GM18907 (cell line): ENCODE measurements around the gene PREX1.

Experiments used
- ATAC-seq: cut with Tn5 transposase; IDR thresholded peaks from one replicate; pipeline ENCODE4 v1.9.1; 2021; ENCODE audit warnings: mild to moderate bottlenecking, moderate library complexity; ENCODE audit not compliant: unreplicated experiment

Gene PREX1

DNA sequence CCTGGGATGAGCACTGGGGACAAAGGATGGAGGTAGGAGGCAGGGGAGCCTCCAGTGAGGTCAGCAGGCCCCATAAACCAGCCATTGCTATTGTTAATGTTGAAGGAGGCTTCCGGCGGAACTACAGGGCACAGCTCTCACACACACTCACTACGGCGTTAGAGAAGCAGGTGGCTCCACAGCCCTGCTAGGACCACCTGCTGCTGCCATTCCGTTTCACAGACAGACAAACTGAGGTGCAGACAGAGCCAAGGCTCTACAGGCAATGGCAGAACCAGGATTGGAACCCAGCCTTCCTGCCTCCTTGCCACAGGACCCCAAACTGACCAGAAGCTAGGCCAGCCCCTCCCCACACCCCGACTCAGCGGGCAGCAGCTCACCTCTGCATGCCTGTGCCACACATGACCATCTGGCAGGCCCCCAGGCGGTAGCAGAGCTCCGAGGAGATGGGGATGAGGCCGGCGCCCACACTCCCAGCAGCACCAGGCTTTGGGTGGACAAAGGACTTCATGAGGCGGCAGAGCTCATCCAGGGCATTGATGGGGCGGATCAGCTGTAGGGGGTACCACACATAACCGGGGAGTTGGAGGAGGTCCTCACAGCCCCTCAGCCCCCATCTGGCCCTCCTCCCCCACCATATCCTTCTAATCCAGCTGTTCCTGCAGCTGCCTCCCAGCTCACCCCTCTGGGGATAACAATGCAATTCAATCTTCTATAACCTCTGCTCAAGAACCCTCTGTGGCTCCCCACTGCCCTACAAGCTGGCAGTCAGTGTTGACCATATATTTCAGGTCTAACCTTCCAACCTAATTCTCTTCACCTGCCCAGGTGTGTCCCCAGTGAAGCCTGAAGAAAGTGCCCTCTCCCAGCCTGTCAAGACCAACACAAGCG lies 198.5 kb downstream of the PREX1 start:
- ATAC-seq: no peak

DNA sequence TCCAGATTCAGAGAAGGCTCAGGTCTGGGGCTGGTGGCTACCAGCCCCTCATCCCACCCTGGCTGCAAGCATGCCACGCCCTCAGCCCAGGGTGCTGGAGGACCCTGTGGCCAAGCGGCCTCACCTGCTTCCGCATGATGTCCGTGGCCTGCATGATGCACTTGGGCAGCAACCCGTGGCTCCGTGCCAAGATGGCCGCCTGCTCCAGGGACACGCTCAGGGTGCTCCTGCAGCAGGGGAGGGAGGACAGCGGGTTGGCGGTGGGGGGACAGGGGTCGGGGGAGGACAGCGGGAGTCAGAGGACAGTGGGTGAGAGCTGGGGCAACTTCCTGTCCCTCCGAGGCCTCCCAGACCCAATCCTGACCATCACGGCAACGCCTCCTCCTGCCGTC lies 200.1 kb downstream of the PREX1 start:
- no peak for ATAC-seq

DNA sequence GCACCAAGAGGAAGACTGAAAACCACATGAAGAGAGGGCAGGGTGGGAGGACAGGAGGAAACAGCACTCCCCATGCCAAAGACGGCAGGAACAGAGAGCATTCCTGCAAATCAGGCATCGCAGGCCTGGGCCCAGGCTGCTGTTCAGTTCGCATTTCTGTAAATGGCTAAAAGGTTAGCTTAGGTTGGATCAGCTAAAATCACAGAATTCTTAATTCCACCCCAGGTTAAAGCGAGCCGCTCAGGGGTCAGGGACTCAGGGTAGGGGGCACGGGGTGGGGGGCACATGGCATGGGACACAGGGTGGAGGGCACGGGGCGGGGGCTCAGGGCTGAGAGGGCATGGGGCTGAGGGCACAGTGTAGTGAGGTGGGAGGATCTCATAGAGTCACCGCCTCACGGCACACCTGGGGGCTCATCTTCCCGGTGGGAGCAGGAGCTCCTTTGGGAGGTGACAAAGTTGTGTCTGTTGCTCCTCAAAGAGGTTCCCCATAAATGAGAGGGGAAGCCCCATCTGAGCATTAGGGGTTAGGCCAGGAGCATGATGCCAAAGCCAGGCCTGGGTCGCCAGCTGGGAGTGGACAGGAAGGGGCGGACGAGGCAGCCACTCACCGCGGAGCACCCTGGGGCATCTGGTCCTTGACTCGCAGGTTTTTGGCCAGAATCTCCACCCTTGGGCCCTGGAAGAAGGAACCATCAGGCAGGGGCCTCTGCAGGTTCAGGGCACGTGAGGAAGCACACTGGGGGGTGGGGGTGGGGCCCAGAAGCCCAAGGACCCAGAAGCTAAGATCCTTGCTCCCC lies 200.7 kb downstream of the PREX1 start:
- no peak for ATAC-seq

DNA sequence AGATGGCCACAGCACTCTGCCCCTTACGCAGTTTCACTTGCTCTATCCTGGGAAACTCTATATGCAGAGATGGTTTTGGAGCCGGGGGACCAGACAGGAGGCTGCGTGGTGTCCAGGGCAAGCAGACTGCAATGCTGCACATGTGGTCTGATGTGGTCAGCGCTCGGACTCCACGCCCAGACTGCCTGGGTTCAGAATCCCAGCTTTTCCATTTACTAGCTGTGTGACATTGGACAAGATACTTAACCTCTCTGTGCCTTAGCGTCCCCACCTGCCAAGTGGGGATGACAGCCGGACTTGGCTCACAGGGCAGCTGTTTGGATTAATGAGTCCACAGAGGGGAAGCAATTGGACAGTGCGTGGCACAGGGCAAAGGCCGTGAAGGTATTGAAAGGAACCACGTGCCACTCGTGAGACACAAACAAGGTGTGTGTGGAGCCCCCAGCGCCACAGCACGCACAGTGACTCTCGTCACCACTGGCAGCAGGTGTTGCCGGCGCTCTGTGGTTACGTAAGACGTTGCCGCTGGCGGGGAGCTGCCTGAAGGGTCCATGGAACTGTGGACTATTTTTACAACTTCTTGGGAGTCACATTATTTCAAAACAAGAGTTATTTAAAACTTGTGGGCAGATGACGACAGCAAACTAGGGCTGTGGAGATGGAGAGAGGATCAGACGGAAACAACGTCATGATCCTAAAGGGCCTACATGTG lies 201.4 kb downstream of the PREX1 start:
- no peak for ATAC-seq

DNA sequence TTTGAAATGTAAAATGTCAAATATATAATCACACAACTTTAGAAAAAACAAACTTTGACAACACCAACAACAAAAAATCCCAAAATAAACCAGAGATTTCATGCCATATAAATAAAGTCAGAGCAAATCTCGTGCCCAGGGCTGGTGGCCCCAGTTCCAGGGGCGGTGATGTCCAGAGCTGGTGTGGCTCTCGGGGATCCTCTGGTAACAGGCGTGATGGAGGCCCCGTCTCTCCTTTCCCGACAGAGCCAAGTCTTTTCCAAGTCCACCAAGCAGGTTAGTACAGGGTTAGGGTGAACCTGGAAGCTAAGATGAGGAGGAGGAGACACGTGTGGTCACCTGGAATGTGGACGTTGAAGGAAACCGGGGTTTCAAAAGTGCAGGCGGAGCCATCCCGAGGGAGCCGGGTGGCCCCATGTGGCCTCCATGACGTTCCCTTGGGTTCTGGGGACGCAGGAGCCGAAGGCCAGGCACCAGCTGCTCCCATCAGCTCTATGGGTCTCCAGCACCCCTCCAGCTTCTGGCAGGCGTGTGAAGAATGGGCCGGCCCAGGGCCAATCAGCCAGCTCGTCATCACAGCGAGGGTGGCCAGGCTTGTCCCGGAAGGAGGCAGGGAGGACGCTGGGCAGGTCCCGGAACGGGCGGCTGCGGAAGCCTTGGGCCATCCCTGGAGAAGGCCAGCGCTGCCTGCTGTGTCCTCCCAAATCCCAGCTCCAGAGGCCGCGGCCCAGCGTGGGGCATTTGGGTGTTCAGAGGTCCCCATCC lies 202.5 kb downstream of the PREX1 start:
- no peak for ATAC-seq

DNA sequence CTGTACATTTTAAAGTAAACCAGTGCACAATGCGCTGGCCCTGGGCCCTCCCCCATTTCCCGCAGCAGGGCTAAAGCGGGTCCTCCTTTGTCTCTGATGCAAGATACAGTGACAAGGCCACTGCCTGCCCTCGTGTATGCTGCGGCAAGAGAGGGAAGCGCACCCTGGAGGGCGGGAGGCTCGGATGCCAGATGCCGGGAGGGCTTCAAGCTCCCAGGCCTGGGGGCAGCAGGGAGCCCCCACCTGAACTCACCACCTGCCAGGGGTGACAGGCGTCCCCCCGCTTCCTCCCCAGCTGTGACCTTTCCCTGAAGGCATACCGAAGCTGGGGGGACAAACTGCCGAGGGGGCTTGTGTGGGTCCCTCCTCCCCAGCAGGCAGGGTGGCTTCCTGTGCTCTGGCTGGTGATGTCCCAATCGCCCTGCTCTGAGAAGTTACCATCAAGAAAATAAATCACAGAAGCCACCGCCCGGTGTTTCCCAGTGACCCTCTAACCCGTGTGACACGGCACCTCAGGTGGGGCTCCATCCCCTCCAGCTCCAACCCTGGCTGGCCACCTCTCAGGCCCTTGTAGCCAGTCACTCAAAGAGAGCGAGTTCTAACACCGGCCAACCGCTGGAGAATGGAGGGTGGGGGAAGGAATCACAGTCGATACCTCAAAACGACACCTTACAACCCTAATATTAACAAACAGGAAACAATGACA lies 203.3 kb downstream of the PREX1 start:
- no peak for ATAC-seq

DNA sequence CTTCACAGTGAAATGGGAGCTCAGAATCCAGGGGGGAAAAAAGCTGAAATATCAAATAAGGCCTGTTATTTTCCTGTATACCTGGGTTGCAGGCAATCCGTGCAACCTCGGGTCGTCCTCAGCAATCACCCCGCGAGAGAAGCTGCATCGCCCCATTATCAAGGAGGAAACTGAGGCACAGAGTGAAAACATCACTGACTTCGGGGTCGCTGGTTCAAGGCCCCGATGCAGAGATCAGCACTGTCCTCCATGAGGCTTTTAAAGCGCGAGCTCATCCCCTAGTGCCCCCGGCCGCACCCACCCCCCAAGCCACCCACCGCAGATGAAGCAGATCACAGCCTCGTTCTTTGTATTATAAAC lies 203.9 kb downstream of the PREX1 start:
- ATAC-seq: no peak

DNA sequence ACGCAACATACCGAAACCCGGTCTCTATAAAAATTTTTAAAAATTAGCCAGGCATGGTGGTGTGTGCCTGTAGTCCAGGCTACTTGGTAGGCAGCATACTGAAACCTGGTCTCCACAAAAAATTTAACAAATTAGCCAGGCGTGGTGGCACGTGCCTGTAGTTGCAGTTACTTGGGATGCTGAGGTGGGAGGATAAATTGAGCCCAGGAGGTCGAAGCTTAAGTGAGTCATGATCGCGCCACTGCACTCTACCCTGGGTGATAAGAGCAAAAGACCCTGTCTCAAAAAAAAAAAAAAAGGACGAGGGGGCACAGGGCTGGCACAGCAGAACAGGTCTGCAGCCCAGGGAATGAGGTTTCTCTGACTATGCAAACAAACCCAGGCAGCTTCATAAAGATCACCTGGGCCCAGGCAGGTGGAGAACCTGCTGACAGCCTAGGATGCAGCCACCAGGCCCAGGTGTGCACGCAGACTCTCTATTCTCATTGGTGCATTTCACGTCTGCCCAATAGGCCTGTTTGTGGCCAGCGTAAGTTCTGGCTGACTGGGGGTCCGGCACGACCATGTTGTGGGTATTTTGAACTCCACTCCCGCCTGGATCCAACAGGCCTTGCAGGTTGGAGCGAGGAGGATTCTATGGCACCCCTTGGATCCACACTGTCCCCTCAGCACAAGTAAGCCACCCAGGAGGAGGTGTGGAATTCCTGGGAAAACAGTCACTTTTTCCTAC lies 204.5 kb downstream of the PREX1 start:
- ATAC-seq: no peak

DNA sequence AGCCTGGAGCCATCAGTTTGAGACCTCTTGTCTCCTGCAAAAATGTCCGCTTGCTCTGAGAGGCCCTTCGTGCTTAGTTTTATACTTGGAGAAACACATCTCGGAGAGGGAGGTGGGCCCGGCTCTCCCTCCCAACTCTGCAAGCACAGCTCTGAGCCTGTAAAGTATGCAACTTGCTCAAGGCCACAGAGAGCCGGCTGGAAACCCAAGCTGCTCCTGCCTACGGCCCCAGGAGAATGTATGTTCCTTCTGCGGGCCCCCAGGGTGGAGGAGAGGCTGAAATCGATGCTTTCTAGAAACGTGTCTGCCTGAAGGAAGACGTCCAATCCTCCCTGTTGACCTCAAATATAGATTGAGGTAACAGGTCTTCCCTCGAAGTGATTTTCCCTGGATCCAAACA lies 205.4 kb downstream of the PREX1 start:
- no peak for ATAC-seq

DNA sequence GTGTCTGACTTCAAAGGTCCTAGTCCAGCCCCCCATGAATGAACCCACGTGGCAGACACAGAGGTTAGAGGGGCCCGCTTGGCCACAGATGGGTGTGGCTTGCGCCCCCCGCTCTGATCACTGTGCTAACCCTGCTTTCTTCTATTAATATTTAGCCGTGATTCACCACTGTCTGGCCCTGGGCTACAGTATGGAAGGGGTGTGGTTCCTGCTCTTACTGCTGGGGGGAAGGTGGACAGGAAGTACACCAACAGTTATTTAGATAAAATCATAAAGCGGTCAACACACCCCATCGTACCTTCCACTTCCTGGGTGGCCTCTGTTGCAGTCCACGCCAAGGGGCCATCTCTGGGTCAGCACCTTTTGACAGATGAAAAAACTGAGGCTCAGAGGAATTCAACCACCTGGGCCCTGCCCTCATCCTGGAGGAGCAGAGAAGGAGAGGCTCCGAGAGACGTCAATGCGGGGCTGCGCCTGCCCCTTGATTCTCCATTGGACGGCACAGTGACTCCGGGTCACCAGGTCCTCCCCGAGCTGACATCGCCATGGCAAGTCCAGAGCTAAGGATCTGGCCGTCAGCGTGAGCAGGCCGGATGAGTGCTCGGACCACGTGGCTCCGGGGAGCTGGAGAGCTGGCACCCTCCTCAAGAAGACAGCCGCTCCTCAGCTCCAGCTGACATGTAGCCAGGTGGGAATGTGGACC lies 206.3 kb downstream of the PREX1 start:
- peak; percentile 15 for ATAC-seq

DNA sequence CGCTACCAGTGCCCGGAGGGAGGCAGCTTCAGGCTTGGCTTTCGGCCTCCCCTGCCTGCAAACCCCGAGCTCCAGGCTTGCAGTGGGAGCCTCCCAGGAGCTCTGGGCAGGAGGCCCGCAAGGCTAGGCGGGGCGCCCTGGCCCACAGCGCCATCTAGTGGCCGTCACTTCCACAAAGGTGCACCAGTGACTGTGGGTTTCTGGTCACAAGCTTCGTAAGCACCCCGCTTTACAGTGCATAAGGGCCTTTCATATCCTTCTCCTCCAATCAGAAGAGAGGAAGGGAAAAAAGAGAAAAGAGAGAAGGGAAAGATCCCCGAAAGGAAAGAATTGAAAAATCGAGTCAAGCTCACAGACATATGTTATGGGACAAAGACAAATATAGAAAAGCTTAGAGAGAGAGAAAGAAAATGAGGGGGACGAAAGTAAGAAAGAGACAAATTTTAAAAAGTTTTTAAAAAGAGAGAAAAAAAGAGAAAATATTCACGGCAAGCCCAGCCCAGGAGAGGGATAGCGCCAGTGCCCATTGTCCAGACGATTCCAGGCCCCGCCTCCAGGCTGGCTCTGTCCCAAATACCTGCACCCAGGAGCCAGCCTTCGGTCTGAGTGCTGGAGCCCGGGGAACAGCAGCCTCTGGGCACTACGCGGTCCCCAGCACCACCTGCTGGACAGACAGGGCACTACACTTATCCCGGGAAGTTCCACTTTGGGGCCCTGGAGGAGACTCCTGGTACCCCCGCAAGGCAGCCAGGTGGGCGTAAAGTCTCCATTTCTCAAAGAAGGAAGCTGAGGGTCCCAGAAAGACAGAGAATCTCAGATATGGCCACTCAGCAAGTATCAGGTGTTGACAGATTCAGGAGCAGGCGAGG lies 207.1 kb downstream of the PREX1 start:
- peak; percentile 62 for ATAC-seq

DNA sequence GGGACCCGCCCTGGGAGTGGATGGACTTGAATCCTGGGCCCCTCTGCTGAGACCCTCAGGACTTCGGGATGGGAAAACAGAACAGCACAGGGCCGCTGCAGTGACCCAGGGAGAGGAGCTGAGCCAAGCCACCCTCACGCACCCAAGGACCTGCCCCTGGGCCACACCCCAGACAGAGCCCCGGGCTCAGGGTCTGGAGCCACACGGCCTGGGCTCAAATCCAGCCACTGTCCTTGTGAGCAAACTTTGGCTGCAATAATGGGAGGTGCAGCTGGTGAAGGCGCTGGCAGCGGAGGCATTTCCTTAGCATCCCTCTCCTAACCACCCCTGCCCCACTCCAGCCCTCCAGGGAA lies 207.7 kb downstream of the PREX1 start:
- no peak for ATAC-seq

DNA sequence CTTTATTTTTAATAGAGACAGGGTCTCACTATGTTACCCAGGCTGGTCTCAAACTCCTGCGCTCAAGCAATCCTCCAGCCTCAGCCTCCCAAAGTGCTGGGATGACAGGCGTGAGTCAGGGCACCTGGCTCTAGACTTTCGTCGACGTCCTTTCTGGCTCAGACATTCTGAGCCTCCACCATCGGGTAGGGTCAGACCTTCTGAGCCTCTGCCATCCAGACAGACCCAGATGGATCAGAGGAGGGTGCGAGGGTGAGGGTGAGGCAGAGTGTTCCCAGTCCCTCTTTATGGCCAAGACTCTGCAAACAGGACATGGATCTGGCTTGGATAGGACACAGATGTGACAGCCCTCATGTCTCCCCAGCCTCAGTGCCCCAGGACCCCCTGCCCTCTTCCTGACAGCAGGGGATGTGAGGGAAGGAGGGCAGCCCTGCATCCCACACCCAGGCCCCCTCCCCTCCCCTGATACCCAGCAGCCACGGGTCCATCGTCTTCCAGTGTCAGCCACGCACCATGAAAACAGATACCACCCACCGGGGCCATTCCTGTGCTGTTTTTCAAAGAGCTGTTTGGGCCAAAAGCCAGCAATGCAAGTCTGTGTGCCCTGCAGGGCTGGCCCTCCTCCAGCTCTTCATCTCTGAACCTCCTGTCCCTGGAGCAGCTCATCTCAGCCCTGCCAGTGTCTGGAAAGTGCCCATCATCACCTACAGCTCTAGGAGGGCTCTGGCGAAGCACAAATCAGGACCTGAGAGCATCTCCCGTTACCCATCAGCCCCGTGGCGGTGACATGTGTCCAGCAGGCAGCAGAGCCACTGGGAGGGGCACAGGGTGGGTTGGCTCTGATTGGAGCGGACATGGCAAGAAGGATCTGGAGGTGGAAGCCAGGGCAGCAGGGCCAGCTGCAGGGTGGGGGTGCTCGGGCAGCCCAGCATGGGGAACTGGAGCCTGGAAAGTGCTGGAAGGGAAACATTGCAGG lies 208.4 kb downstream of the PREX1 start:
- ATAC-seq: no peak

DNA sequence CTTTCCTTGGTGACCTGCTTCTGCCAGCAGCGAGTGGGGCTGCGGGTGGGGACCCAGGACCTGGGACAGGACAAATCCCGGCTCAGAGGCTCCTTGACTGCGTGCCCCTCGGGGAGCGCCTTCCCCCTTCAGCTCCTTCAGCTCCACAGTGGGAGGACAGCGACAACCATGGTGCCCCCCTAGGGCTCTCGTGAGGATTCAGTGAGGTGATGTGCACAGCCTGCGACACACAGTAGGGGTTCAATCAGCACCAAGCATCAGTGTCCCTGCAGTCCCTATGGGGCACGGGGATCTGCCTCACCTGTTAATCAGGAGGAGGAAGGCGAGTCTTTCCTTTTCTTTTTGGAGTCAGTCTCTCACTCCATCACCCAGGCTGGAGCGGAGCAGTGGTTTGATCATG lies 209.2 kb downstream of the PREX1 start:
- no peak for ATAC-seq

DNA sequence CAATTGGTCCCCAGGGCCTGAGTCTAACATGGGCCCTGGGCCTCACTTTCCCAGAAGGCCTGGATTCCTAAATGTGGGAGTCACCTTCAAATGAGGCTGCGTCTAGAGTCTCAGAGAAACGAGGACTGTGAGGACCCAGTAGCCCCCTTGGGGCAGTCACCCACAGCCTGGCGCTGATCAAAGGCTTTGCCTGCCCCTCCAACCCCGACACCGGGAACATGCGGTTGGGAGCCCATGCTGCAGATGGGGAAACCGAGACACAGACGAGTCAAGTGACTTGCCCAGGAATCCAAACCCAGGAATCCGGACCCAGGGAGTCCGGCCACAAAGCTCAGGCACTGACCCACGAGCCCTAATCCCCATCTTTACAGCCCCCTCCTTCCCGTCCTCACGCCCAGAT lies 209.7 kb downstream of the PREX1 start:
- no peak for ATAC-seq

DNA sequence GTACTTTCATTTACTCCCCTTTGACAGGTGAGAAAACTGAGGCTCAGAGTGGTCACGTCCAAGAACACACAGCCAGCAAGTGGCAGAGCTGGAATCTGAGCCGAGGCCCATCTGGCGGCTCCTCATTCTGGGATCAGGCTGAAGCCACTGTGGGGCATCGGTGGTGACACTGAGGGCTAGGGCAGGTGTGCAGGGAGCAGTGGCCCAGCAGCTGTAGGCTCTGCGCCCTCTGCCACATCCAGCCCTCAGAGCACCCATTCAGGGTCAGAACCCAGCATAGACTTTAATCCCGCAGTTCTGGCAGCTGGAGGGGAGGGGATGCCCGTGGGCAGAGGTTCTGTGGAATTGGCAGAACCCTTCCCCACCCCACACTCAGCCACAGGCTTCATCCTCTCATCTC lies 210.3 kb downstream of the PREX1 start:
- ATAC-seq: no peak

DNA sequence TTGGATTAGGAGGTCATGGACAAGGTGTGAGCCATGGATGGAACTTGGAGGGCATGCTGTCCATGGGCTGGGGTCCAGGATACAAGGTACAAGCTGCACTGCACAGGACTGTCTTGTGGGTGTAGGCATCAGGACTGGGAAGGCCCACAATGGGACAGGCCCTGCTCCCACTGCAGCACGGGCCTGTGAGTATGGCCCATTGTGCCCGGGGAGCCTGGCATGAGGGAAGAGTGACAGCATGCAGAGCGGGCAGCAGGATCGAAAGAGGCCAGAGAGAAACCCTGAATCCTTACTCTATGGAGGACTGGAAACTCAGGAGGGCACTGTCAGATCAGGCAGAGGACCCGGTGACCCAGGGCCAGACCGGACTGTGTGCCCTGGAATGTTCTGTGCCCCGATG lies 211.3 kb downstream of the PREX1 start:
- ATAC-seq: no peak
